Trophoblast cell (in vitro differentiated cells and primary cell): ENCODE measurements around the gene HSPH1. TPM values are rescaled to one million over a fixed set of nuclear protein-coding genes. Genes with fewer than 3 reads are reported as not detected.
A peak's percentile ranks its signal among the peaks of the same experiment; 100 is the strongest.

Source experiments
- DNase-seq, 2 donors: peaks; one replicate each; pipeline ENCODE4 v3.0.0-alpha.2; 2016
- H2AFZ ChIP-seq: 2 replicates; pipeline ENCODE4 v1.6.1; 2013; ENCODE audit warnings: low read length, moderate library complexity, mild to moderate bottlenecking; ENCODE audit not compliant: insufficient read depth, poor library complexity
- H2AK5ac ChIP-seq: 2 replicates; pipeline ENCODE4 v1.6.1; 2013; ENCODE audit warnings: mild to moderate bottlenecking, low read length
- H2BK120ac ChIP-seq: 2 replicates; pipeline ENCODE4 v1.6.1; 2013; ENCODE audit warnings: low read length, mild to moderate bottlenecking, moderate library complexity; ENCODE audit not compliant: insufficient read depth, poor library complexity
- H2BK12ac ChIP-seq: 2 replicates; pipeline ENCODE4 v1.6.1; 2013; ENCODE audit warnings: mild to moderate bottlenecking, low read length, moderate library complexity
- H2BK5ac ChIP-seq: 2 replicates; pipeline ENCODE4 v1.6.1; 2013; ENCODE audit warnings: low read length, low read depth, moderate library complexity, mild to moderate bottlenecking; ENCODE audit not compliant: poor library complexity
- H3K14ac ChIP-seq: 2 replicates; pipeline ENCODE4 v1.6.1; 2013; ENCODE audit warnings: mild to moderate bottlenecking, low read length
- H3K18ac ChIP-seq: 2 replicates; pipeline ENCODE4 v1.6.1; 2013; ENCODE audit warnings: mild to moderate bottlenecking, low read length
- H3K23ac ChIP-seq: 2 replicates; pipeline ENCODE4 v1.6.1; 2013; ENCODE audit warnings: low read length
- H3K27ac ChIP-seq: 2 replicates; pipeline ENCODE4 v1.5.1; 2013; ENCODE audit warnings: low read depth, mild to moderate bottlenecking, inconsistent platforms, low read length, moderate library complexity
- H3K27me3 ChIP-seq: 2 replicates; pipeline ENCODE4 v1.6.1; 2013; ENCODE audit warnings: inconsistent platforms, mild to moderate bottlenecking, low read length, moderate library complexity; ENCODE audit not compliant: insufficient read depth
- H3K36me3 ChIP-seq, 2 experiments: 1 replicate in 1 of 2; 2 replicates in 1 of 2; pipeline ENCODE4 v1.6.1; 2013; ENCODE audit warnings: low read length in 2 of 2, mild to moderate bottlenecking in 2 of 2, moderate library complexity in 1 of 2; ENCODE audit not compliant: insufficient read depth in 2 of 2, control insufficient read depth in 1 of 2
- H3K4ac ChIP-seq: 2 replicates; pipeline ENCODE4 v1.6.1; 2013; ENCODE audit warnings: low read depth, mild to moderate bottlenecking, low read length, moderate library complexity
- H3K4me1 ChIP-seq, 2 experiments: 1 replicate in 1 of 2; 2 replicates in 1 of 2; pipeline ENCODE4 v1.6.1; 2013; ENCODE audit warnings: low read length in 2 of 2, mild to moderate bottlenecking in 2 of 2, moderate library complexity in 1 of 2; ENCODE audit not compliant: insufficient read depth in 2 of 2, control insufficient read depth in 1 of 2
- H3K4me2 ChIP-seq: 2 replicates; pipeline ENCODE4 v1.6.1; 2013; ENCODE audit warnings: inconsistent platforms, mild to moderate bottlenecking, low read length, moderate library complexity
- H3K4me3 ChIP-seq: 2 replicates; pipeline ENCODE4 v1.5.1; 2013; ENCODE audit warnings: mild to moderate bottlenecking, low read depth, low read length, inconsistent platforms
- H3K79me1 ChIP-seq: one replicate; pipeline ENCODE4 v1.6.1; 2013; ENCODE audit warnings: low read length
- H3K79me2 ChIP-seq: 2 replicates; pipeline ENCODE4 v1.6.1; 2013; ENCODE audit warnings: low read length, mild to moderate bottlenecking; ENCODE audit not compliant: control insufficient read depth, insufficient read depth, poor library complexity
- H3K9ac ChIP-seq: 2 replicates; pipeline ENCODE4 v1.6.1; 2013; ENCODE audit warnings: mild to moderate bottlenecking, low read length
- H3K9me3 ChIP-seq: 2 replicates; pipeline ENCODE4 v1.6.1; 2013; ENCODE audit warnings: low read depth, mild to moderate bottlenecking, control low read depth, inconsistent platforms, low read length; ENCODE audit not compliant: insufficient read depth
- H4K12ac ChIP-seq: 2 replicates; pipeline ENCODE4 v1.6.1; 2013; ENCODE audit warnings: low read depth, mild to moderate bottlenecking, low read length, moderate library complexity
- H4K8ac ChIP-seq: 2 replicates; pipeline ENCODE4 v1.6.1; 2013; ENCODE audit warnings: low read depth, mild to moderate bottlenecking, low read length, moderate library complexity
- H4K91ac ChIP-seq: one replicate; pipeline ENCODE4 v1.6.1; 2013; ENCODE audit warnings: low read depth, mild to moderate bottlenecking, low read length, moderate library complexity
- WGBS: extraction: QIAGEN DNeasy Blood & Tissue Kit; methylation state at CpG from one replicate; pipeline ENCODE4 v1.1.7; 2013; ENCODE audit warnings: missing lambda C conversion rate; ENCODE audit not compliant: insufficient read length, insufficient coverage; ENCODE audit errors: extremely low coverage; 5-methylcytosine and 5-hydroxymethylcytosine counted together
- polyA plus RNA-seq: library from polyadenylated mRNA; stranded (reverse); fragments of 200-250 nt; gene quantifications from 2 replicates; pipeline ENCODE4 v1.2.3, GENCODE V29; 2013

HSPH1 gene
- polyA plus RNA-seq = 82.9 and 87.6 TPM in 2 replicates

DNA sequence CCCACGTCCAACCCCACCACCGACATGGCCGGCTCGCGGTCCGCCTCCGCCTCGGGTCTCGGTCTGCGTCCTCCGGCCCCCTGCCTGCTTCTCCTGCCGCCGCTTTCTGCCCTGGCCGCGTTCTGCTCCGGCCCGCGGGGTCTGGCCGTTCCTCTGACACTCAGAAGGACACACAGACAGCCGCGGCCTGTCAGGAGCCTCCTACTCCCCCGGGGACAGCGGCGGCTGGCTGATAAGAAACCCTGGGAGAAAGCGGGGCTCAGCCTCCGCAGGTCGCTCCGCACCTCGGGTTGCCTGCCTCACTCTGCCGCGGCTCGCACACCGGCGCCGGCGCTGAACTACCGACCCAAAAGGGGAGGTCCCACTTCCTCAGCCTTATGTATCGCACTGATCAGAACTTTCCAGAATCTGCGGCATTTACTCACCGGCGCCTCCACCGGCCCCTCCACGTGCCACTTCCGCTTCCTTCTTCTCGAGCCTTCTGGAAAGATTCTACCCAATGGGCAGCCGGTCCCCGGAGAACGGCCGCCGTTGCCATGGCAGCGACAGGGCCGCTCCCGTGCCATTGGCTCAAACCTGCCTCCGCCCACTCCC lies at the start of gene HSPH1:
HSPH1 (minus strand) TSS at position 348 of the 594 bp plus-strand sequence; CDS start at position 26, 322 bp downstream.
- Histone ChIP-seq H3K9me3 (no peaks in the 10 kb centered on the region), H3K4me1 (no peaks in the 10 kb centered on the region), H2BK12ac (no peak within 1 kb of the TSS), H3K27ac (peak within 1 kb of the TSS; percentile 70), H2AK5ac (peak within 1 kb of the TSS; percentile 23), H3K14ac (peak within 1 kb of the TSS; percentile 75), H3K79me2 (peaks cover 9% of the 10 kb centered on the region), H3K79me1 (peaks cover 7% of the 10 kb centered on the region), H4K91ac (peak within 1 kb of the TSS; percentile 71), H3K27me3 (no peaks in the 10 kb centered on the region), H3K4ac (peak within 1 kb of the TSS; percentile 68), H3K9ac (peak within 1 kb of the TSS; percentile 81), H3K4me2 (peak within 1 kb of the TSS; percentile 95), H4K12ac (peak within 1 kb of the TSS; percentile 36), H2BK5ac (peak within 1 kb of the TSS; percentile 43), H3K4me3 (peak within 1 kb of the TSS; percentile 97), H2BK120ac (peak within 1 kb of the TSS; percentile 44), H3K23ac (no peak within 1 kb of the TSS), H2AFZ (peak within 1 kb of the TSS; percentile 91), H3K18ac (peak within 1 kb of the TSS; percentile 86), H4K8ac (peak within 1 kb of the TSS; percentile 69), H3K36me3 (peaks cover 2 to 3% of the 10 kb centered on the region in 2 experiments)
- peak; percentile 99 for DNase-seq
- no CpG with 5 or more reads among the region's 54 CpGs for WGBS

DNA sequence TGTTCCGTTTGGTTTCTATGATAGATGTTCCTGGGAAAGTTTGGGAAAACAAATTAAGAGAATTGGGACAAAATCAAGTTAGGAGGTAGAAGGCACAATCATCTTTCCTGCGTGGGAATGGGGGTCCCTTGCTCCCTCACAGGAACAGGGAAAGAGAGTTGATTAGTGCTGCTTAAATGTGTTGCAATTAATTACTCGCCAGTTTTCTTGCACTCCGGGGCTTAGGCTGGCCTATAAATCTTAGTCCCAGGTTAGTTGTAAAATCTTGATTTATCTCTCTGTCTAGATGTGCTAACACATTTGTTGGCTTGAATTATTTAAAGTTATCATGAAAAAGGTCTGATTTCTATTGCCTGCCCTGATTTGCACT lies 48.1 kb upstream of the HSPH1 start:
- Histone ChIP-seq H2AFZ (no peak overlapping the region), H3K36me3 (no peaks in the 10 kb centered on the region), H3K4me3 (no peak overlapping the region), H3K27ac (no peak overlapping the region), H3K79me2 (no peaks in the 10 kb centered on the region), H2BK12ac (no peak overlapping the region), H4K12ac (no peak overlapping the region), H3K14ac (no peak overlapping the region), H3K9me3 (no peaks in the 10 kb centered on the region), H3K27me3 (no peaks in the 10 kb centered on the region), H3K9ac (no peak overlapping the region), H3K23ac (no peak overlapping the region), H3K4me1 (peaks cover 0 to 2% of the 10 kb centered on the region in 2 experiments), H2BK5ac (no peak overlapping the region), H2AK5ac (no peak overlapping the region), H2BK120ac (no peak overlapping the region), H3K18ac (no peak overlapping the region), H3K4me2 (no peak overlapping the region), H3K4ac (no peak overlapping the region), H4K91ac (no peak overlapping the region), H3K79me1 (no peaks in the 10 kb centered on the region), H4K8ac (no peak overlapping the region)
- WGBS = no CpG with 5 or more reads among the region's 4 CpGs
- DNase-seq = no peak

DNA sequence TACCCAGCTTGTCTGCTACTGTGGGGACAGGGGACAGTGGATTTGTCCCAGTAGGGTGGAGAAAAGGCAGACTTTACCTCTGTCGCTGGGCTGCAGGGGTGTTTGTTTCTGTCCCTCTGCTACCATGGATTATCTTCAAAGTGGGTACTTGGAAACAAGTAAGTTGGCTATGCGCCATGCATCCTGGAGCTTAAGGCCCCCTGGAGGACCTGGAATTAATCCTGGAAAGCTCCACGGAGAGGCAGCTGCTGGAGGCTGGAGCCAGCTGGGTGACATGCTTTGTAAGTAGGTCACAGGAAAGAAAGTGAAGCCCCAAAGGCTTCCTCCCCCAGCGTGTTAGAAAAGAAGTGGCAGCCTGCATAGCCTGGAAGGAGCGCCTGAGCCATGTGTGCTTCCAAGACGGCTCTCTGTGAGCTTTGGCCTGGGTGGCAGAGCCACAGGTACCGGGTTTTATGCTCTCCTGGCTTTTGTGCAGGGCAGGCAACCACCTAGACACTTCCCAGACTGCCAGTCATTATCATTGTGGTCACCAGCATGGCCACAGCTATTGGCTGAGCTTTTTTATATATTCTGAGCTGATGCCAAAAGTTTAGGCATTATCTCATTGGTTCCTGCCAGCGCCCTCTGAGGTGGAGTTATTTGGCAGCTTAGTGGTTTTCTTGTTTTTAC lies 47.6 kb upstream of the HSPH1 start:
- H3K27me3 ChIP-seq = no peaks in the 10 kb centered on the region
- WGBS = no CpG with 5 or more reads among the region's 8 CpGs
- no peak overlapping the region for H2AK5ac ChIP-seq
- H2BK120ac ChIP-seq = no peak overlapping the region
- H4K91ac ChIP-seq = no peak overlapping the region
- H3K9ac ChIP-seq = no peak overlapping the region
- peak in 1 of 2 donors; percentile 16 for DNase-seq
- H3K4me2 ChIP-seq = no peak overlapping the region
- H3K9me3 ChIP-seq = no peaks in the 10 kb centered on the region
- H3K79me1 ChIP-seq = no peaks in the 10 kb centered on the region
- H3K4ac ChIP-seq = no peak overlapping the region
- H3K27ac ChIP-seq = no peak overlapping the region
- H3K14ac ChIP-seq = no peak overlapping the region
- H2BK5ac ChIP-seq = no peak overlapping the region
- peaks cover 0 to 6% of the 10 kb centered on the region in 2 experiments for H3K4me1 ChIP-seq
- no peak overlapping the region for H3K23ac ChIP-seq
- no peak overlapping the region for H3K18ac ChIP-seq
- no peak overlapping the region for H4K12ac ChIP-seq
- no peaks in the 10 kb centered on the region for H3K79me2 ChIP-seq
- no peaks in the 10 kb centered on the region for H3K36me3 ChIP-seq
- no peak overlapping the region for H4K8ac ChIP-seq
- no peak overlapping the region for H2AFZ ChIP-seq
- no peak overlapping the region for H2BK12ac ChIP-seq
- no peak overlapping the region for H3K4me3 ChIP-seq

DNA sequence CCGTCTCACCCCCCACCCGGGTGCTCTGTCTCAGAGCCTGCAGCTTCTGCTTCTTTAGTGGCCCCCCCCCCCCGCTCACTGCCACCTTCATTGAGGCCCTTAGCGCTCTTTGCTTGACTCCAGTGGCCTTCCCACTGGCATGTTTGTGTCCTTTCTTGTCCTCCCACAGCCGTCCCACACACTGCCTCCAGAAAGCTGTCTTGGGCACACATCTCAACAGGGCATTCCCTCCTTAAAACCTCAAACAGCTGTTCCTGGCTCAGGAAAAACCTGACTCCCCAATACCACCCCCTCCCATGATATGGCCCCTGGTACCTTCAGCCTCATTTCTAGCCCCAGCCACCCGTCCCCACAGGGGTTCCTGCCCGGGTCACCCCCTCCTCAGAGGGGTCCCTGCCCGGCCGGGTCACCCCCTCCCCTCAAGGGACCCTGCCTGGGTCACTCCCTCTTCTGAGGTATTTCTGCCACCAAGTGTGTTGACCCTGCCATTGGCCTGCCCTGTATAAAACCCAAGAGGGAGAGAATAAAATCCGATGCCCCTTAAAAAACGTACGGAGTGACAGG lies 46.9 kb upstream of the HSPH1 start:
- H3K79me1 ChIP-seq = no peaks in the 10 kb centered on the region
- H3K18ac ChIP-seq = no peak overlapping the region
- H2BK120ac ChIP-seq = no peak overlapping the region
- no peak overlapping the region for H2BK12ac ChIP-seq
- no peak overlapping the region for H2BK5ac ChIP-seq
- H4K12ac ChIP-seq = no peak overlapping the region
- peaks cover 0 to 7% of the 10 kb centered on the region in 2 experiments for H3K4me1 ChIP-seq
- no peak overlapping the region for H3K27ac ChIP-seq
- no peaks in the 10 kb centered on the region for H3K79me2 ChIP-seq
- H3K4me3 ChIP-seq = no peak overlapping the region
- no peak overlapping the region for H3K9ac ChIP-seq
- H3K27me3 ChIP-seq = no peaks in the 10 kb centered on the region
- DNase-seq = no peak
- H3K14ac ChIP-seq = no peak overlapping the region
- no peak overlapping the region for H2AFZ ChIP-seq
- H3K23ac ChIP-seq = no peak overlapping the region
- no peak overlapping the region for H4K91ac ChIP-seq
- no peak overlapping the region for H3K4me2 ChIP-seq
- WGBS = no CpG with 5 or more reads among the region's 12 CpGs
- H4K8ac ChIP-seq = no peak overlapping the region
- H2AK5ac ChIP-seq = no peak overlapping the region
- no peaks in the 10 kb centered on the region for H3K9me3 ChIP-seq
- no peak overlapping the region for H3K4ac ChIP-seq
- H3K36me3 ChIP-seq = no peaks in the 10 kb centered on the region
